ENCODE results near the gene NOVA1.

Gene NOVA1

DNA sequence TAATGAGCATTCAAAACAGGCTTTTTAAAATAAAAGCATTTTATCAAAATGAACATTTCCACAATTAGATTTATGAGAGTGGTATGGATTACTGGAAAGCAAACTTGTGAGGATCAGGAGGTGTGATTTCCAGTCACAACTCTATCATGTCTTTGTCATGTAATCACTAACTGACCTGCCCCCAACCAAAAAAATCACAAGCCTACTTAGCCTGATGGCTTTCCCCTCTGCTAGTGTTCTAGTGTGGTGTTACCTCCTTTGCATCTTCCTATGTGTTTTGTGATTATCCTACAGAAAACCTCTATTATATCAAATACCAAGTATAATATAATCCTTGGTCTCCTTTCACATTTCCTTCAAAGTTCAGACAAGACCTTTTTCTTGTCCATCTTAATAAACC, 168.6 kb downstream of the NOVA1 start:
- no peak for ATAC-seq

DNA sequence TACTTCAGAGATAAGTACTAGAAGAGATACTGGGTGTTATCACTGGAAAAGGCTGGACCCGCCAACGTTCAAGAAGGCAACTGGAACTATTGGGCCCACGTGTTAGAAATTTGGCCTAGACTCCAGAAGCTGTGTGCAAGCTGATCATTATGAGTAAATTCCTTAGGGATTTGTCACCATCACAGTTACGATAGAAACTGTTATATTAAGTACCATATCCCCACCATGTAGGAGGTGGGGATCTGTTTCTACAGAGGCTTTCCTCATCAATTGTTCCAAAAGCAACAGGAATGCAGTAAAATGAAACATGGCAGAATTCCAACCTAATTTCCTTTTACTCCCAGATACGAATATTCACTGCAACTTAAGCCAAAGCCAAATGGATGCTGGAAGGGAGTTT, 170.7 kb downstream of the NOVA1 start:
- no peak for ATAC-seq

DNA sequence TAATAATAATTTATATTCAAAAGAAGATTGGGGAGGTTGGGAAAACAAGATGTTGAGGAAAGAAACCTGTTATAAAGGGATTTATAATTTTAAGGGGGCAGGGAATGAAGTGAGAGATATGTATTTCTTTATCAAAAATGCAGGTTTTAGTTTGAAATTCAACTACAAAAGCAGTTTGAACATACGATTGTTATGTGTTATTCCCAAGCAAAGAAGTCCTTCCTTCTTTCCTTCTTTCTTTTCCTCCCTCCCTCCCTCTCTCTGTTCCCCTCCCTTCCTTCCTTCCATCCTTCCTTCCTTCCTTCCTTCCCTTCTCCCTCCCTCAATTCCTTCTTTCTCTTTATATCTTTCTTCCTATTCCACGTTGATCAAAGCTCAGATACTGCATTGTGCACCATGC, 173.3 kb downstream of the NOVA1 start:
- ATAC-seq, result no peak

DNA sequence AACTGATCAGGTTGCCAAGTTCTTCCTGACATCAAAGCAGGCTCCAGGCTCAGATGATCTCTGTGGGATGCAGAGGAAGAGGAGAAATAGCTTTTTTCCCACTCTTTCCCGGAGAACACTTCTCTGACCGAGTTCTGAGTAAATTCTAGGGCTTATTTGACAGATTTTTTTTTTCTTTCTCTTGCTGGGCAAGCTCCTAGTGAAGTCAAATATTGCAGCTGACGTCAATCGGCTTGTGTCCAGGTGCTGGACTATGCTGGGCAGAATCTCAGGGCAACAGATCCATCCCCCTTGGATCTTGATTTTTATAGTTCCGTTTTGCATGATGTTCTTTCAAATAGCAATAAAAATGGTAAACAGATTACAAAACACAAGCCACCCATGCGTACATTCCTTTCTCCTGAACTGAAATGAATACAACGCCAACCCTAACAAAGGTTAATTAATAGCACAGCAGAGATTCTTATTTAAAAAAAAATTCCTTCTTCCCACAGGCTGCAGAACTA, 182.2 kb downstream of the NOVA1 start:
- ATAC-seq, result no peak

DNA sequence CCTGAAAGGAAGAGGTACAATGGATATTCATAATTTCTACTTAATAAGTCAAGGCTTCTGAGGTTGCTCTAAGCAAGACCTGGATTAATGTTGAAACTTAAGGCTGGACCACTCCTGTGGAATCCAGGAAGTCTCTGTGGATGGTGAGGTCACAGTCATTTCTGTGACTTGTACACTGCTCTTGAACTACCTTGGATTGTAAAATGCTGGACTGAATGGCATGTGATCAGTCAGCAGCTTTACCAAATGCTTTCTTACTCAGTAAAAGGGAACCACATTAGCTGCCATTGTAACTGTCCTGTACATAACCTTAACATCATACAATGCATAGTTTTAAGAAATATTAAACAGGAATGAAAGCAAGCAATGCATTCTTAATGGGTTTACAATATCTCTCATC, 182.9 kb downstream of the NOVA1 start:
- ATAC-seq, result no peak

DNA sequence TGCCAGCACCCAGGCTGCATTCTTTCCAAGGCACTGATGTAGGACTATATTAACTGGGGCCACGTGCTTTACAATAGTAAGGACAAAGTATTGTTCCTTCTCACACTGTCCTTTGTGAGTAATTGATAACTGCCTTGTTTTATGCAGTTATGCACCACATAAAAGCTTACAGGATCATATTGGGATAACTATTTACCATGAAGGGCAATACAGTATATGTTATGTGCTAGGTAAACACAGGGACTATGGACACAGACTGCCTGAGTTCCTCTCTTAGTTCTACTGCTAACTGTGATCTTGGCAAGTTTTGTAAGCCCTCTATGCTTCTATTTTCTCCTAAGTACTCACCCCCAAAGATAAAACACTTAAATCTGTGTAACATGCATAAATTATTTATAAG, 183.7 kb downstream of the NOVA1 start:
- ATAC-seq, result no peak

DNA sequence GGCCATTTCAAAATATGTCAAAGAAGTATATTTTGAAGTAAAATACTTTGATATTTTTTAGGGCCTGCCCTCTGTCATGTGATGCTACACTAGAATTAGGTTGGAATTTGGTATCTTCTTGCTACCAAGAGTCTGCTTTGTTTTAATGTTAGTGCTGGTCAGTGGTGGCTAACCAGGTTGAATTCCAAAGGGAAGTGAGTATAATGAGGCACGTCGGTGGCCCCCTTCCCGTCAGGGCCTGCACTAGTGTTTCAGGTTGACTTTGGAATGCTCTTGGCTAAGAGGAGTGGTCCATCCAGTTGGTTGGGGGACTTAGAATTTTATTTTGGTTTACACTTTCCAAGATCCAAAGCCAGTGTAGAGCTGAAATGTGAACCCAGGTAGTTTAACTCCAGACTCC, 185.4 kb downstream of the NOVA1 start:
- ATAC-seq, result no peak

DNA sequence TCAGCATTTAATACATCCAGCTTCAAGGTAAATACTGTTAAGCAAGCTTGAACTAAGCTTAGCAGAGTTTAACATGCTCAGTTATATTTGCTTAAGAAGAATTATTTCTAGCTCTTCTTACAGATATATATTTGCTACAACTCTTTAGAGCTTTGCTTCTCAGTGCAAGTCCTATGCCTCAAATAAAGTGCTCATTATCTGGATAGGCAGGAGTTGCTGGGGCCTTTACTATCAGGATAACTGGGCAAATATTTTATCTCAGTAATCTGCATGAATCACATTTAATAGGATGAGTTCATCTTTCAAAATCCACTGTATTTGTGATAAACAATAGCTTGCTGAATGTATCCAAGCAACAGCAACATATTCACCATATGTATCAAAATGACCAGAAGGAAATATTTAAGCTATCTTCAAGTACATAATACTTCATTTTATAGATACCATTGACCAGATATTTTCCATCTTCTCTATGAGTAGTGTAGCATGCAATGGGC, 187.6 kb downstream of the NOVA1 start:
- ATAC-seq, result no peak

DNA sequence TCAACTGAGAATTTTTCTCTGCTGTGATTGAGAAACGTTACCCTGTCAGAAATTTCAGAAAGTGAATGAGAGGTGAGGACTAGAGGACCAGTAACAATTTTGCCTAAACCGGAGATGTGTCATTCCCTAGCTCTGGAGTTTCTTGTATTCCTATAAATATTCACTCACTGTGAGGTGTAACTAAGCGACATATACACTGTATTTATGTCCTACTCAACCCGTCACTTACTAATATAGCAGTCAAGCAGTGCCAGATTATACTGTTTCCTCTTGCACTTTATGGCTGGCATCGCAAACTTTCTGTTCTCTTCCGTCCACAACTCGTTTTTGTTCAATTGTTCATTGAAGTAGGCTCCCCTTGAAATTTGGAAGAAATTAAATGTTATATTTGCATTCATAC, 192.9 kb downstream of the NOVA1 start:
- ATAC-seq, result no peak

DNA sequence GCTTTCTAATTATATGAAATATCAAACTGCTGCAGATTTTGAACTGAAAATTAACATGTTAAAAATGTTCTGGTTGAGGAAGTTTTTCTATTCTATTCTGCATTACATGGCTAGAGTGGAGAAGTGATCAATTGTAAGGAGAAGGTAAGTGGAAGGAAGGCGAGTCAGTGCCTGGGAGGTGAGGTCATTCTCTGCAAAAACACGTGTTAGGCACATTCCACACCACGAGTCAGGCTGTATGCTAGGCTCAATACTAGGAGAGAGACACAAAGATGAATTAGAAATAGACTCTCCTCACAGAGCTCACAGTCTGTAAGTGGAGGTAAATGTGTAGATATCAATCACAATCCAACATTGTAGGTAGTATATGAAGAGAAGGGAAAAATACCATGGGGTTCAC, 194.1 kb downstream of the NOVA1 start:
- ATAC-seq, result no peak

DNA sequence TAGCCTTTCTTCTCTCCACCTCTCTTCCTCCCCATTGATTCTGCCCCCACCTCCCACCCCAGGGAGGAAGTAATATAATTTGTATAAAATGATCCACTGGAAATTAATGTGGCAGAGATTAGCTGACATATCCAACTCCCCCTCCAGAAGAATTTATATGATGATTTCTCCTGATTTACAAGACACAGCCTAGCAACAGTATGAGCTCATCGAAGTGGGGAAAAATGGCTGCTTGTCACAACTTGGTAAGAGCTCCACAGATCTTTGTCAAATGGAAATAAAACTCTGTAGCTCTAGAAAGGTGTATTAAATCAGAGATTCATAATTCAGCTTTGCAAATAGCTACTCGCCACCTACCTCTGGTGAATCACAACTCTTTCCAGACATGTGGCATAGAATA, 195.7 kb downstream of the NOVA1 start:
- ATAC-seq, result no peak

DNA sequence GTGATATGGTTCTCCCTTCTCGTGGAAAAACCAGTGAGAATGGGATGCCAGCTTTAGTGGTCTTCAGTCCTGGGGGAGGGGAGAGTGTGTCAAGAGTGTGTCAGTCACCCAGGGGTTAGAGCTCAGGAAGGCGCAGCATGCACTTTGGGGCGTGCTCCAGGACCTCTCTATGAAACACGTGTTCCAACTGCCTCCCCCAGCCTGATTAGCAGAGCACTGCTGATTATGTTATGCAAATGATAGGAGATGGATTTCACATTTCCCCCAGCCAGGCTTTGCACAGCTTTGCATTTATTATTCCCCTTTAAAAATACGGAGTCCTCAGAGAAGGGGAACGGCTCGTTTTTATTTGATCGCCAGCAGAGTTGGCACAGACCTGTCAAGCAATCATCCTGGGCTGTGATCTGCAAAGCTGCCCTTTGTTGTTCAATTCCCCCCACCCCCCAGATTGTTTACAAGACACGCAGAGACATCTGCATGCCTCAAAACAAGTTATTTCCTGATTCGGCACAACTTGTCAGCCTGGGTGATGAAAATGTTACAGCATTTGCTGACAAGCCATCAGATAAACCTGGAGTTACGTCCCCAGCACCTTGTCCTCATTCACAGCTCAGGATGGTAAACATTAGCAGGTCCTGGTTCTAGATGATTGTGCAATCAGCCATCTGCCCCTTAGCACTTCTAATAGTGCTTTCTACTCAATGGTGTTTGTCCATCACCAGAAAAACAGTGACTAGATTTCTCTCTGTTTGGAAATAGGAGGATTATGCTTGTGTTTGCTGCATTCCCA, 196.5 kb downstream of the NOVA1 start:
- no peak for ATAC-seq

DNA sequence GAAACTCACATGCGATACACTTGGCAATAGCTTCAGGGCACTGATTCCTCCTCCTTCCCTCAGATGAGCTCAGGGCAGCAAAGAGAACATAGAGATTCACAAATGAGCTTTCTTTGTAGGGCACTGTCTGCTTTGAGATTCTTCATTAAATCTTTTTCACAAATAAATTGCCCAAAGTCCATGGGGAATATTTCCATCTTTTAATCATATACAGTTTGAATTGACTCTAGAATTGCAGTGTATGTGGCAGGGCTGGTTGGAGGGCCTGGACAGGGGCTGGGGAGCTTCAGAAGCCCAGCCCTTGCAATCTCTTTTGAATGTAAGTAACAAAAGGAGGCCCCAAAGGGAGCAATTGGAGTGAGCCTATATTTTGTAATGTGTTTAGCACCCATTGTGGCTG, 197.5 kb downstream of the NOVA1 start:
- ATAC-seq, result no peak

DNA sequence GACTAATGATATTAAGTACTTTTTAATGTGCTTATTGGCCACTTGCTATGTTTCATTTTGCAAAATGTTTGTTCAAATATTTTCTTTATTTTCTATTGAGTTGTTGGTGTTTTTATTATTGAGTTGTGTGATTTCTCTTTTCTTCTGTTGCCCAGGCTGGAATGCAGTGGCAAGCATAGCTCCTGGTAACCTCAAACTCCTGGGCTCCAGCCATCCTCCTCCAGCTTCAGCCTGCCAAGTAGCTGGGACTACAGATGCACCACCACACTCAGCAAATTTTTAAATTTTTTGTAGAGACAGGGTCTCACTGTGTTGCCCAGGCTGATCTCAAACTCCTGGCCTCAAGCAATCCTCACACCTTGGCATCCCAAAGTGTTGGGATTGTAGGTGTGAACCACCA, 199.2 kb downstream of the NOVA1 start:
- ATAC-seq, result no peak

All from activated CD4-positive, CD25-positive, alpha-beta regulatory T cell treated with anti-CD3 and anti-CD28 coated beads, Interleukin-2, amount 50 U/mL, for 24 hours (primary cell).